Measurements from ENCODE around the gene ZFC3H1. TPM values are rescaled to one million over a fixed set of nuclear protein-coding genes. Genes with fewer than 3 reads are reported as not detected.
"Not testable (repeated sequence)": the region's sequence is repeated elsewhere in the genome, so short reads cannot be mapped to it uniquely, and the experiment has no call there.

The ZFC3H1 gene
- total RNA-seq, 1 experiment from 2014 or later: 12.0 TPM

- DNase-seq (ENCODE audit: low read depth): no peak
These were observed 80.7 kb downstream of the ZFC3H1 start for GRCh38 chr12:71582925-71583324.

- DNase-seq (ENCODE audit: low read depth): no peak
These were observed 82.4 kb downstream of the ZFC3H1 start for GRCh38 chr12:71581206-71581605.

GRCh38 chr12:71578694-71579258, 84.9 kb downstream of the ZFC3H1 start:
- no peak for DNase-seq (ENCODE audit: low read depth)

DNA sequence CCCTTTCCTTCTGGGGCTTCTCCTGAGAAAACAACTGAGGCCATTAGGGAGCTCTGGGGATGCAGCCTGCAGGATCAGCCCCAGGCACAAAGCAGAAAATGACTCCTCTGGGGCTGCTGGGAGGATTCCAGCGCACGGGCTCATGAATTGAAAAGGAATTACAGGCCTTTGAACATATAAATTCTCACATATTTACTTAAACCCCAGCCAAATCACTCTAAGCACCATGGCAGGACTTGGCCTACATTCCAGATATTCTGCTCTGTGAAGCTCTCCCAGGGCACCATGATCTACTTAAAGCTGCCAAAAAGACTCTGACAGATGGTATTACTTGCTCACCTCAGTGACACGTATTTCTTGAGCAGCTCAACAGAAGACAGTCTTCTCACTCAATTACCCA, 87.2 kb downstream of the ZFC3H1 start:
- DNase-seq (ENCODE audit: low read depth): no peak

DNA sequence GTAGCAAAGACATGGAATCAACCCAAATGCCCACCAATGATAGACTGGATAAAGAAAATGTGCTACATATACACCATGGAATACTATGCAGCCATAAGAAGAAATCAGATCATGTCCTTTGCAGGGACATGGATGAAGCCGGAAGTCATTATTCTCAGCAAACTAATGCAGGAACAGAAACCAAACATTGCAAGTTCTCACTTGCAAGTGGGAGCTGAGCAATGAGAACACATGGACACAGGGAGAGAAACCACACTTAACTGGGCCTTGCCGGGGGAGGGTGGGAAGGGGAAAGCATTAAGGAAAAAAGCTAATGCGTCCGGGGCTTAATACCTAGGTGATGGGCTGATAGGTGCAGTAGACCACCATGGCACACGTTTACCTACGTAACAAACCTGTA, 93.8 kb downstream of the ZFC3H1 start:
- not testable (repeated sequence) for DNase-seq (ENCODE audit: low read depth)

DNA sequence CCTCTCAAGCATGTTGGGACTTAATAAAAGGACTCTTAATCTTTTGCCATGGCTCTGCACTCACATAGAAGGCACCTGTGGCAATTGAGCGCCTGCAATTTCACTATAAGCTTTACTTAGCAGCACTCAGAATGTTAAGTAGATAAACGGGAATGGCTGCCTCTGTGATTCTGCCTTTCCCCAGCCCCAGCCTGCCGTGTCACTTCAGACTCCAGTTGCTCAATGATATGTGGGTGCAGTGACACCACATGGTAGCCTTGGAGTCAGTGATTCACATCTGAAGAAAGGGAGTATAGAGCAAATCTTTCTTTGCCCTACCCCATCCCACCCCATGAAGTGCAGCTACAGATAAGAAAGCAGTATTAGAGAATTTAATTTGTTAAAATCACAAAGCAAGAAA, 96.1 kb downstream of the ZFC3H1 start:
- no peak for DNase-seq (ENCODE audit: low read depth)

- no peak for DNase-seq (ENCODE audit: low read depth)
These were observed 97.0 kb downstream of the ZFC3H1 start for GRCh38 chr12:71566655-71567054.

GRCh38 chr12:71565535-71565934, 98.1 kb downstream of the ZFC3H1 start:
- DNase-seq (ENCODE audit: low read depth): no peak

DNA sequence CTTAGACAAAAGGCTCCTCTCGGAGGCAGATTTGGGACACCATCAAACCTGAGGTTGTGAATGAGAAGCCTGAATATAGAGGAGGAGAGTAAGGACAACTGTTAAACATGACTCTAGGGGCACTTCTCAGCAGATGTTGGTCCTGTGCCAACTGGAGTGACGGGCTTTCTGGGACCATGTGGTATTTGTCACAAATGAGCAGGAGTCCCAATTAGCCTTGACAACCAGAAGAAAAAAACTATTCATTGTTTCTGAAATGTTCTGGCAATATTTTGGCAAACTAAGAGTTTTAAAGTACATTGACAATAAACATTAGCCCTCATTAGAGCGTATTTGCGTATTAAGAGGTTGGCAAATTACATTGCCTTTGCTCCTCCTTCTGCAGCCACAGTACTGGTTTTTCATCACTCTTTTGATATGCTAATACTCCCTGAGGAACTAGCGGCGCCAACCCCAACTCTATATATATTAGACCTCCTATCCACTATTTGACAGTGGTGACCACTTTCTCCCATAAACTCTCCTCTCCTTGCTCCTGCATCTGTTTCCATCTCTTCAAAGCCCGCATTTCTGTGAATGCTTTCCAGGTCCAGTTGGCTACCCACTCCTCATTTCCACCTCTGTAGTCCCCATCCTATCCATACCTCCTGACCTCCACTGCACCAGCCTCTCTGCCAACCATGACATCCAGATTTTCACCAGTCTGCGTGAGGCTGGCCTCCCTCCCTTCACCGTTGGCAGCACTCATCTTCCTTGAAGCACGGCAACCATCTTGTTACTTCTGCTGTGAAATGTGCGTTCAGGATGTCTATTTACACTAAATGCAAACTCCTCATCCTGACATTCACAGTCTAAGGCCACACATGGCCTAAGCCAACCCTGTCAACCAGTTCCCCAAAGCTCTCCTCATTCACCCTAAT, 100.7 kb downstream of the ZFC3H1 start:
- no peak for DNase-seq (ENCODE audit: low read depth)

Other genes starting within 250 kb of the ZFC3H1 start
- not detected in 2 replicates for gene LGR5, start 224.1 kb downstream of the ZFC3H1 start, total RNA-seq (2014; rRNA removed; shearing (Covaris generic))
- 5.1 and 7.1 TPM in 2 replicates for gene THAP2, start 453 bp upstream of the ZFC3H1 start, total RNA-seq (2014; rRNA removed; shearing (Covaris generic))
- gene TMEM19, start 22.2 kb upstream of the ZFC3H1 start, total RNA-seq (2014; rRNA removed; shearing (Covaris generic)): 40.2 and 49.7 TPM in 2 replicates
- gene RAB21, start 91.0 kb upstream of the ZFC3H1 start, total RNA-seq (2014; rRNA removed; shearing (Covaris generic)): 5.0 and 17.6 TPM in 2 replicates
- 10.1 and 15.0 TPM in 2 replicates for gene TBC1D15, start 175.9 kb upstream of the ZFC3H1 start, total RNA-seq (2014; rRNA removed; shearing (Covaris generic))

Data from RPMI7951 (cell line).